Neural progenitor cell (in vitro differentiated cells): Measurements from ENCODE around the gene POLN.

Experiments used
- CTCF ChIP-seq: fragments of 200-600 bp; sonication (generic); IDR thresholded peaks from 2 replicates; pipeline ENCODE4 v1.5.1; 2017; ENCODE audit warnings: antibody characterized with exemption, mild to moderate bottlenecking
- EZH2 ChIP-seq: fragments of 200-600 bp; sonication (generic); IDR thresholded peaks from 2 replicates; pipeline ENCODE4 v1.6.1; 2017; ENCODE audit warnings: antibody characterized with exemption, mild to moderate bottlenecking, moderate library complexity
- EZH2phosphoT487 ChIP-seq: fragments of 200-600 bp; sonication (generic); IDR thresholded peaks from 2 replicates; pipeline ENCODE4 v1.6.1; 2017; ENCODE audit warnings: antibody characterized with exemption

- TF ChIP-seq CTCF, result no peak
- TF ChIP-seq EZH2, result no peak
- TF ChIP-seq EZH2phosphoT487, result no peak
Observed at GRCh38 chr4:2104556-2105345, 137.2 kb downstream of the POLN start.
